T-helper 2 cell (primary cell): Measurements from ENCODE around the gene CLEC2L.
"Not testable (repeated sequence)": the region's sequence is repeated elsewhere in the genome, so short reads cannot be mapped to it uniquely, and the experiment has no call there.

Source experiments
- DNase-seq, 5 experiments: peaks; one replicate each; pipeline versions ENCODE4 v3.0.0 to v3.0.0-alpha.2; 2012 to 2022

The CLEC2L gene

GRCh38 chr7:139523968-139524815 is 707 bp downstream of the CLEC2L start:
- no peak for DNase-seq

GRCh38 chr7:139525239-139525638 is 1.8 kb downstream of the CLEC2L start:
- DNase-seq = no peak

- DNase-seq = no peak
Observed at GRCh38 chr7:139525750-139526149, 2.3 kb downstream of the CLEC2L start.

- DNase-seq = no peak
Observed at GRCh38 chr7:139526578-139527544, 3.4 kb downstream of the CLEC2L start.

- no peak for DNase-seq
Observed at GRCh38 chr7:139531094-139531493, 7.6 kb downstream of the CLEC2L start.

- no peak for DNase-seq
Observed at GRCh38 chr7:139532636-139533155, 9.2 kb downstream of the CLEC2L start.

- no peak for DNase-seq
Observed at GRCh38 chr7:139534096-139534495, 10.6 kb downstream of the CLEC2L start.

- no peak for DNase-seq
Observed at GRCh38 chr7:139534966-139535651, 11.6 kb downstream of the CLEC2L start.

GRCh38 chr7:139536152-139536551 is 12.7 kb downstream of the CLEC2L start:
- no peak for DNase-seq

GRCh38 chr7:139538881-139539635 is 15.6 kb downstream of the CLEC2L start:
- no peak for DNase-seq

GRCh38 chr7:139540203-139540602 is 16.7 kb downstream of the CLEC2L start:
- no peak for DNase-seq

- DNase-seq = no peak
Observed at GRCh38 chr7:139541600-139542307, 18.3 kb downstream of the CLEC2L start.

GRCh38 chr7:139542308-139543151 is 19.0 kb downstream of the CLEC2L start:
- no peak for DNase-seq

- DNase-seq = no peak
Observed at GRCh38 chr7:139543801-139544603, 20.5 kb downstream of the CLEC2L start.

- no peak for DNase-seq
Observed at GRCh38 chr7:139544645-139545044, 21.2 kb downstream of the CLEC2L start.

- no peak for DNase-seq
Observed at GRCh38 chr7:139548302-139549028, 25.0 kb downstream of the CLEC2L start.

GRCh38 chr7:139553991-139554700 is 30.7 kb downstream of the CLEC2L start:
- DNase-seq = not testable (repeated sequence)
